CD4-positive, alpha-beta T cell treated with Interferon gamma for 1 hour (primary cell): ENCODE measurements around the gene EFNB3.

ENCODE experiments used
- DNase-seq: peaks from one replicate; pipeline ENCODE4 v3.0.0-alpha.2; 2020

Gene EFNB3

DNA sequence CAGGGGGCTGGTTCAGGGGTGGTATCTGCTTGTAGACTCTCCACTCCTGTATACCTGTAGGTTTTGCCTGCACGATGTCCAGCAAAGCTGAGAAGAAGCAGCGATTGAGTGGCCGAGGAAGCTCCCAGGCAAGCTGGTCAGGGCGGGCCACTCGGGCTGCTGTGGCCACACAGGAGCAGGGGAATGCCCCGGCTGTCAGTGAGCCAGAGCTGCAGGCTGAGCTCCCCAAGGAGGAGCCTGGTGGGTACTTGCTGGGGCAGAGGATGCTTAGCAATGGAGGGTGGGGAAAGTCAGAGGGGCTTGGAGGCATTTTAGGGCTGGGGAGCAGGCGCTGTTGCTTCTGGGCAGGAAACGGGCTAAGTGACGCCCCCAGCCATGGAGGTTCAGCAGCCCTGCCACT, 14.7 kb downstream of the EFNB3 start:
- DNase-seq = no peak

DNA sequence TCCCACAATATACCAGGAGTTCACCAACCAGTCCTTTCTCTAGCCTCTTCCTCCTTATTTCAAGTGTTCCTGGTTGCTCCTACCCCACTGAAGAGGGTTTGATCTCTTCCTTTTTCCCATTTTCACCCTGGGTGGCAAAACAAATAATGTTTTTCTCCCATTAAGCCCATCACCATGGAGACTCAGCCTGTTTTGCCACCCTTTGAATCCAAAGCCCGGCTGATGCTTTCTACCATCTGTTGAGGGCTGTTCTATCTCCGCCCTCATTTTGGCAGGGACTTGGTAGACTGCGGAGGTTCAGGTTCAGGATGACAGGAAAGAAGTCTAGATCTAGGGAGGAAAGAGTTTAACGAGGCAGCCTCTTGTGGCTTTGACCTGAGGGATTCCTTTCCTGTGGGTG, 15.1 kb downstream of the EFNB3 start:
- no peak for DNase-seq

DNA sequence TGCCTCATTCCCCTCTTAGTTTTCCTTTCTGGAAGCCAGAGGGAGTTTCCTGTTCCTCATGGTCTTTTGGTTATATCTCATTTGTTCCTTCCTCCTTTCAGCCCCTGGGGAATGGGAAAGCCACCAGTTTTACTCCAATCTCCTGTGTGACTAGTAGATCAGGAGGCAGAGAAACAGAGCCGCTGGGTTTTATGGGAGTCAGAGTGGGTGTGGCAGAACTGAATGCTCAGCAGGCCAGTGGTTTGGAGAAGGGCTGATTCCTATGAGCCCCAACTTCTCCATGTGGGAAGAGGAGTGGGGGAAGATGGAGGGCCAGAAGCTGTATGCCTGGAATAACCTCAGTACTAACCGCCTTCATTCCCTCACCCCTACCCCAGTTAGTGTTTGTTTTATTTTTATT, 16.6 kb downstream of the EFNB3 start:
- no peak for DNase-seq

DNA sequence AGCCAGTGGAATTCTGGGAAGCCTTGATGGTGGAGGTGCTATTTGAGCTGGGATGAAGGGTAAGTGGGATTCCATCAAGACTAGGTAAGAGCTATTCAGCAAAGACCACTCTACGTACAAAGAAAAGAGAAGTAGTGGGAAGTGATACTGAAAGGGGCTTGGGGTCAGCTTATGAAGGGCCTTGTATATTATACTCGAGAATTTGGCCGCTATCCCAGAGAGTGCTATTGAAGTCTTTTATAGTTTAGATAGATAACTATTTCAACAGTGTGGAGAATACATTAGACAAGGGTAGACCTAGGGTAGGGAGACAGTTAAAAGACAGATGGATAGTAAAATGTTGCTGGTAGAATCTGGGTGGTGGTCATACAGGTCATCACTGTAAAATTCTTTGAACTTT, 22.9 kb downstream of the EFNB3 start:
- no peak for DNase-seq

DNA sequence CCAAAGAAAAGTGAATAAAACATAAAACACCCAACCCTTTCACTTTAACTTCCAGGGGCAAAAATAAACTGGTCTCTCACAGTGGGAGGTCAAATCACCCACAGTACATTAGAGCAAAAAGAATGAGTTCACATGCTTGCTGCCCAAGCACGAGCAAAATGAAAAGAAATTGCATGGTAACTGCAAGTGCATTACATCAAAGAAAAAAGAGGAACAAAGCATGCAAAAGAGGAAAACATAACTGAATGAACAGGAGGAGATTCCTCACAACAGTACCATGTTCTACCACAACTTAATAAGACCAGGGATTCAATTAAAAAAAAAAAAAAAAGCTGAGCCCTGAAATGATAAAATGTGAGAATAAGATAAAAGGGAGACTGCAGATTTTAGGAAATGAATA, 24.8 kb downstream of the EFNB3 start:
- no peak for DNase-seq

DNA sequence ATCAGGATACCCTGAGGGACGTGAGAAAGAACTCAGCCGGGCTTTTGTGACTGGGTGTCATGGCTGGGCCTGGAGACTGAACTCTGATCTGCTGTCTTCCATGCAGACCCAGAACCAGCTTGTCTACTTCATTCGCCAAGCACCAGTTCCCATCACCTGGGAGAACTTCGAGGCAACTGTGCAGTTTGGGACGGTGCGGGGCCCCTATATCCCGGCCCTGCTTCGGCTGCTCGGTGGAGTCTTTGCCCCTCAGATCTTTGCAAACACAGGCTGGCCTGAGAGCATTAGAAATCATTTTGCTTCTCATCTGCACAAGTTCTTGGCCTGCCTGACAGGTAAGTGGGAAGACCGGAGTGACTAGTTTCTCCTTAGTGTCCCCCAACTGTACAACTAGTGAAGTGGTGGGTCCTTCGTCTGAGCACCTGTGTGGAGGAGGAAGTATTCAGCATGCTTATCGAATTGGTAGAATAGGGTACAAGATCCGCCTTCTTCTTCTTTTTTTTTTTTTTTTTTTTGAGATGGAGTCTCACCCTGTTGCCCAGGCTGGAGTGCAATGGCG, 28.1 kb downstream of the EFNB3 start:
- DNase-seq = no peak

DNA sequence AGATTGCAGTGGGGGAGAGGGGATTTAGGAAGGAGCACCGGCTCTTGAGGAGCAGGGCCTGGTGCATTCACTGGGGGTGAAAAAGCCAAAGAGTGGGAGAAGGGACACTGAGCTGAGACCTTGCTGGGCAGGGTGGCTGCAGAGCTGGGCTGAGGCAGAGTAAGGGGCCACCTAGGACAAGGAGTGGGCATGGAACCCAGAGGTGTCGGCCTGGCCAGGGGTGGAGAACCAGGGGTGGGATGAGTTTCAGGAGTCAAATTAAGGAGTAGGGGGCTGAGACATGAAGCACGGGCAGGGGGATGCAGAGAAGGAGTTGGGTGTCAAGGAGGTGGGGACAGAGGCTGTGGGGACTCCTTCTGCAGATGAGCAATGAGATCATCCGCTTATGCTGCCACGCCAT, 32.6 kb downstream of the EFNB3 start:
- DNase-seq = no peak

DNA sequence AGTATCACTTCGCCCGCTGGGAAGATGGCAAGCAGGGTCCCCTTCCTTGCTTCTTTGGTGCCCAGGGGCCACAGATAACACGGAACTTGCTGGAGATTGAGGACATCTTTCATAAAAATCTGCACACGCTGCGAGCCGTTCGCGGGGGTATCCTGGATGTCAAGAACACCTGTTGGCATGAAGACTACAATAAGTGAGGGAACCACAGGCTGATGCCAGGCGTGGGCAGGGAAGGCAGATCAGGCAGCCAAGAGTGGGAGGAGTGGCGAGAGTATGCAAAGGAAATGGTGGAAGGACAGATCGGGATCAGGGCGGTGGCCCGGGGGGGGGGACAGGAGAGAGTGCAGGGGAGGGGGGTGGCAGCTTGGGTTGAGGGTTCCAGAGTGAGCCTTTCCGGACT, 34.7 kb downstream of the EFNB3 start:
- DNase-seq = no peak

DNA sequence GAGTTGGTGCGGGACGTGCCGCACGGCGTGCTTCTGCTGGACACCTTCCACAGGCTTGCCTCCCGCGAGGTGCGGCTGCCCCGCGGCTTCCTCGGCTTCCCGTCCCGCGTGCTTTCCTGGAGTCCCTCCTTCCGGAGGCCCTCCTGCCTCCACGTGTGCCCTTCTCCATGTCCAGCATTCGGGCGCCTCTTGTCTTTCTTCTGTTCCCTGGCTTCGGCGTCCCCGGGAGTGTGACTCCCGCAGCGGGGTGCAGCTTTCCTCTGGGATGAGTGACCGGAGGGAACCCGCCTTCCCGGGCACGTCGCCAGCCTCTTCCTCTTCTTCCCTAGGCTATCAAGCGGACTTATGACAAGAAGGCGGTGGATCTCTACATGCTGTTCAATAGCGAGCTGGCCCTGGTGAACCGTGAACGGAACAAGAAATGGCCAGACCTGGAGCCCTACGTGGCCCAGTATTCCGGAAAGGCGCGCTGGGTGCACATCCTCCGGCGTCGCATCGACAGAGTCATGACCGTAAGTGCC, 35.5 kb downstream of the EFNB3 start:
- DNase-seq = no peak

DNA sequence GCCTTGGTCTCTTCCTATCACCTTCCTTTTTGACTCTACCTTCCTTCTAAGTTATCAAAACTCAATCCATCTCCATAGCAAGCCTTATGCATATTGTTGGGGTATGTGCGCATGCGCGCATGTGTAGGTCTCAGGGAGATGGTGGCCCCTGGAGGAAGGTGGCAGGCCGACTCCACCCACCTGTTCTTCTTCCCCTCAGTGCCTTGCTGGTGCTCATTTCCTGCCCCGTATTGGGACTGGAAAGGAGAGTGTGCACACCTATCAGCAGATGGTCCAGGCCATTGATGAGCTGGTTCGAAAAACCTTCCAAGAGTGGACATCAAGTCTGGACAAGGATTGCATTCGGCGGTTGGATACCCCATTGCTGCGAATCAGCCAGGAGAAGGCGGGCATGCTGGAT, 37.7 kb downstream of the EFNB3 start:
- no peak for DNase-seq

DNA sequence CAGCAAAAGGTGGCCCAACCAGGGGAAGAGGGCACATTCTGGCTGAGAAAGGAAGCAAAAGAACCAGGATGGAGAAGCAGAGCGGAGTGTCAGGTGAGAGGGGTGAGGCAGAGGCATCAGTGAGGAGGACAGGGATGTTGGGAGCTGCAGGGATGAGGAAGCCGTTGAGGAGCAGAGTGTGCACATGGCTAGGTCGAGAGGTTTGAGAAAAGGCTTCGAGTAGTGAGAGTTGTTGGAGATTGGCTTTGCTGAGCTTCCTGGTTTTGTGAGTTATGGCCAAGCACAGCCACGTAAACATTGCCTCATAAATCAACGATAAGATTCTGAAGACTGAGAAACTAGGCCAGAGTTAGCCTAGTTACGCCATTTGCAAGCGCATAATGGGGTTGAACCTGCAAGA, 39.4 kb downstream of the EFNB3 start:
- DNase-seq = no peak

DNA sequence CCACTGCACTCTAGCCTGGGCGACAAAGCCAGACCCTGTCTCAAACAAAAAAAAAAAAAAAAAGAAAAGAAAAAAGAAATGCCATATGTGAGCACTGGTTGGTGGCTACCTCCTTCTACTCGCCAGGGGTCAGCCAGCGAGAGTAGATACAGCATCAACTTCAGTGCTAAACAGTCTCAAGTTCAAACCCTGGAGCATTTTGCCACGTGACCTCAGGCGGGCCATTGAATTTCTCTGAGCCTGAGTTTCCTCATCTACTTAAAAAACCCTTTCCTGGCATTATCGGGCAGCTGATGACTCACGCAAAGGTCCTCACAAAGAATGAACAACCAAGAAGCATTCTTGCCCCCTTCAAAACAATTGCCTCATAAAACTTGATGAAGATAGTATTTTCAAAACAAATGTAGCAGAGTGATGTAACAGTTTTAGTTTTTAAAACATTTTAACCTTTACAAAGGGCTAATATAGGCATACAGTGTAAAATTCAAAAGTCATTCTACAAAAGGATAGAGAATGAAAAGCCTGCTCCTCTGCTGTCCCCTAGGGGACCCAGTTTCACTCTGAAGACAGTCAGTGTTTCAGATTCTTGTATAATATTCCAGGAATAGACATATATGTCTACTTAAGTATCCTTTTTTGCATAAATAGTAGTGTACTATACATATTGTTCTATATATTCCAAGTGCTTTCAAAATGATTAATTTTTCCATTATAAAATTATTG, 40.9 kb downstream of the EFNB3 start:
- DNase-seq = no peak

DNA sequence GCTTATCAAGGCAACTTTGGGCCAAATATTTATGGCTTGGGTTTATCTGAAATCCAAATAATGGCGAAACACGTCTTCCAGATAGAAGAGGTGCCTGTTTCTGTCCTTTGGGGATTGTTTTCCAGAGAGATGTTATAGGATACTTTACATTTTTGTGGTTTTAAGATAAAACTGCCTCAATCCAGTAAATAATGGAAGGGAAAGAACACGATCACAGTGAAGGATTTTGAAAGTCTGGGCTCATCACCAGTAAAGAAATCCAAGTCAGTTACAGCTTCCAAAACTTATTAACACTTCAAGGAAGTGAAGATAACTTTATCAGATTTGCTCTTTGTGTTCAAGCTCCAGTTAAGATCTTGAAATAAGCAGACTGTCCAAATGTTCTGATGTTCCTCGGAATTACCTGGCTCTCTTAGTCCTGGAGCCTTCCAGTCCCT, 42.7 kb downstream of the EFNB3 start:
- DNase-seq = no peak

DNA sequence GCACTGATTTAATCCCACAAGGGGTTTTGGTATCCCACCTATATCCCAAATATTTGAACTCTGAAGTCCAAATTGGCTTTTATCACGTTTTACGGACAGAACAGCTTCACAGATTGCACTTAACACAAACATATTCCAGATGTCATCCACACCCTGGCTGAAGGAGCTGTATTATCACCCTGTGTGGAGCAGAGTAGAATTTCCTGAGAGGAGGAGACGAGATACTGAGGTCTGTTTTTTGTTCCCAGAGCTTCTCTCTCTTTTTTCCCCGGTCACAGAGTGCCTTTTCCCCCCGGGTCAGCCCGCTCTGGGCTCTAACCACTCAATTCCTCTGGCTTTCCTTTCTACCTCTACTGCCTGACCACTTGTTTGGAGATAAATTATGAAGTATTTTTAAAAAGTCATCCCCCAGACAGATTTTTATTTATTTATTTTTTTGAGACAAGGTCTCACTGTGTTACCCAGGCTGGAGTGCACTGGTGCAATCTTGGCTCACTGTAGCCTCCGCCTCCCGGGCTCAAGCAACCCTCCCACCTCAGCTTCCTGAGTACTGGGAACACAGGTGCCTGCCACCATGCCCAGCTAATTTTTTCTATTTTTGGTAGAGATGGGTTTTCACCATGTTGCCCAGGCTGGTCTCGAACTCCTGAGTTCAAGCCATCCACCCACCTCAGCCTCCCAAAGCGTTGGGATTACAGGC, 43.2 kb downstream of the EFNB3 start:
- DNase-seq = no peak

DNA sequence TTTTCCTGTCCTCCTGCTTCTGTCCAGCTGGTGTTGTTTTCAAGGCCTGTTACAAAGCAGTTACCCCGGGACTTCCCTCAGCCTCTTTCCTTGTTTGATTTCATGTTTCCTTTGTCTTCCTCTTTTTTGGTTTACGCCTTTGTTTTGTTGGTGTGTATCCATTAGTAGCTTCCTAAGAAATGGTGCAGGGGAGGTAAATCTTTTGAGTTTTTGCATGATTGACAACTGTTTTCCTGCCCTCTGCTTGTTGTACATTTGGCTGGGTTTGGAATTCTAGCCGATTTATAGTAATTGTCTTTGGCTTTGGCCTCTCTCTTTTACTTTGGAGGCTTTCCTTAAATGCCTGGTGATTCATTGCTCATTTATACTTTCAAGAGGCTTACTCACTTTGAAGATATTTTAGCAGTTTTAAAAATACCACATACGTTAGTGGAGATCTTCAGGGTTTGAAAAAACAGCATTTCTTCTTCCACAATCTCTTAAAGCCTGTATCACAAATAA, 45.4 kb downstream of the EFNB3 start:
- DNase-seq = no peak

DNA sequence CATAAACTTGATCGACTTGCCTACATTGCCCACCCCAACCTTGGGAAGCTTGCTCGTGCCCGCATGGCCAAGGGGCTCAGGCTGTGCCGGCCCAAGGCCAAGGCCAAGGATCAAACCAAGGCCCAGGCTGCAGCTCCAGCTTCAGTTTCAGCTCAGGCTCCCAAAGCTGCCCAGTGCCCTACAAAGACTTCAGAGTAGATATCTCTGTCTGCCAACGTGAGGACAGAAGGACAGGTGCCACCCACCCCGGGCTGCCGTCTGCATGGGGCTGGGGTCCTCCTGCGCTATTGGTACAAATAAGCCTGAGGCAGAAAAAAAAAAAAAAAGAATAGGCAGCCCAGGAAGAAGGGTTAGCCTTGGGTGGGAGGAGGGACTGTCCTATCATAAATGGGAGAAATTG, 49.7 kb downstream of the EFNB3 start:
- DNase-seq = no peak

DNA sequence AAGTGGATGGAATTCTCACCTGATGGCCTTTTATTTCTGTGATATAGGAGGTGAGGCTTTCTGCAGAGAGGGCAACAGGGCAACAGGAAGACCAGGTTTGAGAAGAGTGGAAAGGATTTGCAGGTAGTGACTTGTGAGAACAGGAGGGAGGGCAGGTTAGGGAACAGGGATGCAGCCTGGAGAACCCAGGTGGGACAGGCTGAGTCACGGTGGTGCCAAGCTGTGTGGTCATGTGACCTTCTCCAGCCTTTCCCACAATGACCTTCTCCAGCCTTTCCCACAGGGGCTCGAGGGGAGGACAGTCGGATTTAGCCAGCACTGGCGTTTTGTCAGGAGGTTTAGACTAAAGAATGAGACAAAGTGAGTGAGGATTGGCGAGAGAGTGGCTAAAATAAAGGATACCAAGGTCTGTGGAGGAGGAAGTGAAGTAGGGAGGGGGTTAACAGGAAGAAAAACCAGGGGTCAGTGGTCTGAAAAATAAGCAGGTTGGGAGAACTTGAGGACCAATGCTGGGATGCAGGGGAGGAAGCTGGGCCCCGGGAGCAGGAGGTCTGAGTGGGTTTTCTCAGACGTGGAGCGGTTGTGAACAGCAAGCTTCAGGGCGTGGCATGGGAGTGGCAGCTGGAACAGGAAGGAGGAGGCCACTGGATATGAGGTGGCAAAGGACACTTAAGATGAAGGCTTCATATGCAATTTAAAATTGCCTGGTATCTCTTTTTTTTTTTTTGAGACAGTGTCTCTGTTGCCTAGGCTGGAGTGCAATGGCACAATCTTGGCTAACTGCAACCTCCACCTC, 50.3 kb downstream of the EFNB3 start:
- no peak for DNase-seq

DNA sequence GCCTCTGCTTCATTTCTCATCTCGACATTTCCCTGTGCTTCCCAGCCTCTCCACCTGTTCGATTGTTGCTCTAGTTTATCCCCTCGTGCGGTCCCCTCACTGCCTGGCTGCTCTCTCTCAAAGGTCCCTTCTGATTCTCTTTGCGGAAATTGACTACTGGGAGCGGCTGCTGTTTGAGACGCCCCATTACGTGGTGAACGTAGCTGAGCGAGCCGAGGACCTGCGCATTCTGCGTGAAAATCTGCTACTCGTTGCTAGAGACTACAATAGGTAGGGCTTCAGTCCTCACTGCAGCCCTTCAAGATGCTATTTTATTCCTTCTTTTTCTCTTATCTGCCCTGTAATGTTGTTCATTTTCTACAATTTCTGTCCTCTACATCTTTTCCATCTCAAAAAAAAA, 52.0 kb downstream of the EFNB3 start:
- DNase-seq = no peak
